Liver (tissue), 9 donors: ENCODE results near the gene UBAP2L. TPM values are rescaled to one million over a fixed set of nuclear protein-coding genes. Genes with fewer than 3 reads are reported as not detected.

Source experiments
- DNase-seq: peaks from one replicate; pipeline ENCODE4 v3.0.0-alpha.2; 2017; ENCODE audit warnings: low spot score
- H3K27ac ChIP-seq, 2 donors: one replicate each; pipeline ENCODE4 v1.7.0; 2013; ENCODE audit warnings: inconsistent platforms in 2 of 2, low read length in 2 of 2, control low read depth in 1 of 2, low read depth in 1 of 2, mild to moderate bottlenecking in 1 of 2
- H3K27me3 ChIP-seq, 4 donors: one replicate each; pipeline versions ENCODE4 v1.6.1 to v1.7.0; 2013; ENCODE audit warnings: low read length in 3 of 4, inconsistent platforms in 1 of 4, mild to moderate bottlenecking in 1 of 4, moderate library complexity in 1 of 4; ENCODE audit not compliant: control insufficient read depth in 4 of 4, insufficient read depth in 4 of 4
- H3K36me3 ChIP-seq, 4 donors: one replicate each; pipeline versions ENCODE4 v1.6.1 to v1.7.0; 2013; ENCODE audit warnings: low read length in 3 of 4, mild to moderate bottlenecking in 3 of 4, low read depth in 1 of 4, moderate library complexity in 1 of 4; ENCODE audit not compliant: control insufficient read depth in 4 of 4, insufficient read depth in 3 of 4
- H3K4me1 ChIP-seq, 4 donors: one replicate each; pipeline versions ENCODE4 v1.6.1 to v1.7.0; 2013; ENCODE audit warnings: low read length in 3 of 4, mild to moderate bottlenecking in 3 of 4, moderate library complexity in 1 of 4; ENCODE audit not compliant: control insufficient read depth in 4 of 4, insufficient read depth in 4 of 4
- H3K4me3 ChIP-seq, 3 donors: one replicate each; pipeline versions ENCODE4 v1.6.1 to v1.7.0; 2013; ENCODE audit warnings: low read length in 3 of 3, control low read depth in 1 of 3, low read depth in 1 of 3, mild to moderate bottlenecking in 1 of 3
- H3K9ac ChIP-seq, 2 donors: one replicate each; pipeline ENCODE4 v1.7.0; 2013; ENCODE audit warnings: low read length in 2 of 2, mild to moderate bottlenecking in 2 of 2, moderate library complexity in 2 of 2, control low read depth in 1 of 2, low read depth in 1 of 2
- H3K9me3 ChIP-seq, 4 donors: one replicate each; pipeline versions ENCODE4 v1.6.1 to v1.7.0; 2013; ENCODE audit warnings: low read length in 3 of 4; ENCODE audit not compliant: control insufficient read depth in 4 of 4
- EGR1 ChIP-seq, 2 donors: IDR thresholded peaks; 2 replicates each; pipeline ENCODE4 v1.6.1; 2016 to 2018; ENCODE audit warnings: antibody characterized with exemption in 2 of 2, low read depth in 2 of 2
- FOXA1 ChIP-seq: IDR thresholded peaks from 2 replicates; pipeline ENCODE4 v1.6.1; 2016; ENCODE audit warnings: antibody characterized with exemption
- FOXA2 ChIP-seq: IDR thresholded peaks from 2 replicates; pipeline ENCODE4 v1.6.1; 2016; ENCODE audit warnings: antibody characterized with exemption
- GABPA ChIP-seq, 2 donors: IDR thresholded peaks in 1 of 2; conservative IDR thresholded peaks in 1 of 2; 2 replicates each; pipeline ENCODE4 v1.6.1; 2016; ENCODE audit warnings: antibody characterized with exemption in 2 of 2, mild to moderate bottlenecking in 1 of 2, moderate library complexity in 1 of 2
- HNF4A ChIP-seq, 2 donors: conservative IDR thresholded peaks; 2 replicates each; pipeline ENCODE4 v1.6.1; 2016; ENCODE audit warnings: antibody characterized with exemption in 2 of 2, mild to moderate bottlenecking in 2 of 2
- HNF4G ChIP-seq: IDR thresholded peaks from 2 replicates; pipeline ENCODE4 v1.6.1; 2016; ENCODE audit warnings: antibody characterized with exemption
- JUND ChIP-seq, 2 donors: IDR thresholded peaks; 2 replicates each; pipeline ENCODE4 v1.6.1; 2016; ENCODE audit warnings: antibody characterized with exemption in 2 of 2
- MAX ChIP-seq: IDR thresholded peaks from 2 replicates; pipeline ENCODE4 v1.6.1; 2016; ENCODE audit warnings: antibody characterized with exemption
- NR2F2 ChIP-seq: IDR thresholded peaks from 2 replicates; pipeline ENCODE4 v1.6.1; 2016; ENCODE audit warnings: antibody characterized with exemption
- RAD21 ChIP-seq, 2 donors: IDR thresholded peaks; 2 replicates each; pipeline ENCODE4 v1.6.1; 2016; ENCODE audit warnings: antibody characterized with exemption in 2 of 2, mild to moderate bottlenecking in 2 of 2
- REST ChIP-seq: IDR thresholded peaks from 2 replicates; pipeline ENCODE4 v1.6.1; 2016; ENCODE audit warnings: antibody characterized with exemption, mild to moderate bottlenecking
- RXRA ChIP-seq, 2 donors: IDR thresholded peaks; 2 replicates each; pipeline ENCODE4 v1.6.1; 2017 to 2018; ENCODE audit warnings: antibody characterized with exemption in 2 of 2, mild to moderate bottlenecking in 1 of 2
- SP1 ChIP-seq: IDR thresholded peaks from 2 replicates; pipeline ENCODE4 v1.6.1; 2018; ENCODE audit warnings: antibody characterized with exemption, mild to moderate bottlenecking
- TAF1 ChIP-seq: conservative IDR thresholded peaks from 2 replicates; pipeline ENCODE4 v1.6.1; 2016; ENCODE audit warnings: antibody characterized with exemption, mild to moderate bottlenecking
- YY1 ChIP-seq: IDR thresholded peaks from 2 replicates; pipeline ENCODE4 v1.6.1; 2016; ENCODE audit warnings: antibody characterized with exemption, mild to moderate bottlenecking
- WGBS: extraction: QIAGEN DNeasy Blood & Tissue Kit; methylation state at CpG from one replicate; pipeline ENCODE4 v1.1.7; 2013; 5-methylcytosine and 5-hydroxymethylcytosine counted together
- polyA plus RNA-seq, 2 donors: library from polyadenylated mRNA; stranded (reverse) in 1 of 2; unstranded in 1 of 2; fragments of 200-250 nt in 1 of 2; fragments of >200 nt in 1 of 2; fragmentation: Nextera tagmentation in 1 of 2; extraction: Ambion mirVana in 1 of 2; gene quantifications; one replicate each; pipeline versions ENCODE4 v1.2.1 to v1.2.3, GENCODE V29; 2013 to 2015
- total RNA-seq, 2 donors: library from RNA; depleted of rRNA; stranded (reverse); fragments of >200 nt; gene quantifications; one replicate each; pipeline ENCODE4 v1.2.3, GENCODE V29; 2014
- TF ChIP-seq, protein P1 (sequence below): IDR thresholded peaks from 2 replicates; pipeline ENCODE4 v1.6.1; 2016; ENCODE audit warnings: antibody characterized with exemption
- TF ChIP-seq, protein P2 (sequence below): fragments of 150-350 bp; IDR thresholded peaks from 2 replicates; pipeline ENCODE4 v1.5.1; 2017; ENCODE audit warnings: improper control_type of control experiment, low read depth, low read length; ENCODE audit not compliant: missing input control
- TF ChIP-seq, protein P3 (sequence below): IDR thresholded peaks from 2 replicates; pipeline ENCODE4 v1.6.1; 2016; ENCODE audit warnings: antibody characterized with exemption
- donor health status: healthy.
- donor health status: healthy.
- donor health status: healthy.
- donor health status: healthy.
- donor health status: healthy.

UBAP2L gene
- total and polyA plus RNA-seq, 4 donors = 24.3 to 51.0 (median 34.1) TPM

DNA sequence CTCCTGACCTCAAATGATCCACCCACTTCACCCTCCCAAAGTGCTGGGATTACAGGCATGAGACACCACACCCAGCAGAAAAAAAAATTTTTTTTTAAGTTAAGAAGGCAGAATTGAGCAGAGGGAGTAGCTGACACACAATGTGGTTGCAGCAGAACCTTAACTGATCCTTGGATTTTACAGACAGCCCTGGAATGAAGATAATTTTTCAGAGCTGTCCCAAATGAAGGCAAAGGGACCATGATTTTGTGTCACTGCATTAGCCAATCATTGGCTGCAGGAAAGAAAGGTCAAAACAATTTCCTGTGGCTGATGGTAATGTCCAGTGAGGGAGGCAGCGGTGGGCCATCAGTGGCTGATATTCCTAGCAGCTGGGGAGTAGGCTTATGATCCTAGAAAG, 80.8 kb downstream of the UBAP2L start:
- no peak overlapping the region for H3K27ac ChIP-seq
- TF ChIP-seq, protein P1, sequence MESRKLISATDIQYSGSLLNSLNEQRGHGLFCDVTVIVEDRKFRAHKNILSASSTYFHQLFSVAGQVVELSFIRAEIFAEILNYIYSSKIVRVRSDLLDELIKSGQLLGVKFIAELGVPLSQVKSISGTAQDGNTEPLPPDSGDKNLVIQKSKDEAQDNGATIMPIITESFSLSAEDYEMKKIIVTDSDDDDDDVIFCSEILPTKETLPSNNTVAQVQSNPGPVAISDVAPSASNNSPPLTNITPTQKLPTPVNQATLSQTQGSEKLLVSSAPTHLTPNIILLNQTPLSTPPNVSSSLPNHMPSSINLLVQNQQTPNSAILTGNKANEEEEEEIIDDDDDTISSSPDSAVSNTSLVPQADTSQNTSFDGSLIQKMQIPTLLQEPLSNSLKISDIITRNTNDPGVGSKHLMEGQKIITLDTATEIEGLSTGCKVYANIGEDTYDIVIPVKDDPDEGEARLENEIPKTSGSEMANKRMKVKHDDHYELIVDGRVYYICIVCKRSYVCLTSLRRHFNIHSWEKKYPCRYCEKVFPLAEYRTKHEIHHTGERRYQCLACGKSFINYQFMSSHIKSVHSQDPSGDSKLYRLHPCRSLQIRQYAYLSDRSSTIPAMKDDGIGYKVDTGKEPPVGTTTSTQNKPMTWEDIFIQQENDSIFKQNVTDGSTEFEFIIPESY = no peak
- TF ChIP-seq HNF4A (conservative IDR thresholded peaks at IDR 0.05) (no peak), REST (no peak), MAX (no peak), GABPA (IDR thresholded peaks at IDR 0.05 in 1 of 2, conservative IDR thresholded peaks at IDR 0.05 in 1 of 2) (no peak), HNF4G (no peak), EGR1 (IDR thresholded peaks at IDR 0.05; ENCODE audit: low read depth in 2 of 2) (no peak), YY1 (no peak)
- TF ChIP-seq, protein P2, sequence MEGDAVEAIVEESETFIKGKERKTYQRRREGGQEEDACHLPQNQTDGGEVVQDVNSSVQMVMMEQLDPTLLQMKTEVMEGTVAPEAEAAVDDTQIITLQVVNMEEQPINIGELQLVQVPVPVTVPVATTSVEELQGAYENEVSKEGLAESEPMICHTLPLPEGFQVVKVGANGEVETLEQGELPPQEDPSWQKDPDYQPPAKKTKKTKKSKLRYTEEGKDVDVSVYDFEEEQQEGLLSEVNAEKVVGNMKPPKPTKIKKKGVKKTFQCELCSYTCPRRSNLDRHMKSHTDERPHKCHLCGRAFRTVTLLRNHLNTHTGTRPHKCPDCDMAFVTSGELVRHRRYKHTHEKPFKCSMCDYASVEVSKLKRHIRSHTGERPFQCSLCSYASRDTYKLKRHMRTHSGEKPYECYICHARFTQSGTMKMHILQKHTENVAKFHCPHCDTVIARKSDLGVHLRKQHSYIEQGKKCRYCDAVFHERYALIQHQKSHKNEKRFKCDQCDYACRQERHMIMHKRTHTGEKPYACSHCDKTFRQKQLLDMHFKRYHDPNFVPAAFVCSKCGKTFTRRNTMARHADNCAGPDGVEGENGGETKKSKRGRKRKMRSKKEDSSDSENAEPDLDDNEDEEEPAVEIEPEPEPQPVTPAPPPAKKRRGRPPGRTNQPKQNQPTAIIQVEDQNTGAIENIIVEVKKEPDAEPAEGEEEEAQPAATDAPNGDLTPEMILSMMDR = no peak
- TF ChIP-seq, protein P3, sequence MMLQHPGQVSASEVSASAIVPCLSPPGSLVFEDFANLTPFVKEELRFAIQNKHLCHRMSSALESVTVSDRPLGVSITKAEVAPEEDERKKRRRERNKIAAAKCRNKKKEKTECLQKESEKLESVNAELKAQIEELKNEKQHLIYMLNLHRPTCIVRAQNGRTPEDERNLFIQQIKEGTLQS = no peak
- peaks cover 0 to 1% (median 0%) of the 10 kb centered on the region in 4 donors for H3K9me3 ChIP-seq
- DNase-seq = no peak
- no peak overlapping the region for H3K4me3 ChIP-seq
- H3K4me1 ChIP-seq = no peaks in the 10 kb centered on the region
- H3K27me3 ChIP-seq = no peaks in the 10 kb centered on the region
- WGBS = 81% methylated on average over 1 of the region's 1 CpG
- no peak overlapping the region for H3K9ac ChIP-seq
- no peaks in the 10 kb centered on the region for H3K36me3 ChIP-seq

DNA sequence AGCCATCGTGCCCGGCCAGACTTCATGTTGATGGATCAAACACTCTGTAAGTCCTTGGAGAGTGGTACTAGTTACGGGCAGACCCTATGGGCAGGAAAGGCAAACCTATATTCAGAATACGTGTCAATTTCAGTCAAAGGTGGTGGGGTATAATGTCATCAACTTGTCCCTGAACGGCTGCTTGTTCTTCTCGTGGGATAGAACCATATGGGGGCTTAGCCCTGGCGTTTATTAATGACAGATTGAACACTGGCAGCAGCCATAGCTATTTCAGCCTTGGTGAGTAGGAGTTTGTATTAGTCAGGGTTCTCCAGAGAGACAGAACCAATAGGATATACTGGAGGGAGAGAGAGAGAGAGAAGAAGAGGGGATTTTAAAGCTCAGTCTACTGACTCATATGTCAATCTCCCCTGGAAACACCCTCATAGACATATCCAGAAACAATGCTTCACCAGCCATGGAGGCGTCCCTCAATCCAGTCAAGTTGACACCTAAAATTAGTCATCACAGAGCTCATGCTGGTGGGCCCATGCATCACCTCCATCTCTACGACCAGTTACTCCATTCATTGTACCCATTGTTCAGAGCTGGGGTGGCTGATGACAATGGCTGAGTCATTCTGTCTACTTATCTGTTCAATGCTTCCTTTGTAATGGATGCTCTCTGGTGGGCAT, 84.0 kb downstream of the UBAP2L start:
- H3K27me3 ChIP-seq = no peaks in the 10 kb centered on the region
- 85% methylated on average over 9 of the region's 9 CpGs for WGBS
- no peak overlapping the region for H3K4me3 ChIP-seq
- H3K36me3 ChIP-seq = no peaks in the 10 kb centered on the region
- no peak for DNase-seq
- no peak overlapping the region for H3K9ac ChIP-seq
- H3K27ac ChIP-seq = no peak overlapping the region
- no peak for TF ChIP-seq TAF1
- no peak for TF ChIP-seq HNF4G
- no peak for TF ChIP-seq SP1
- no peak for TF ChIP-seq EGR1 (IDR thresholded peaks at IDR 0.05; ENCODE audit: low read depth in 2 of 2)
- no peak for TF ChIP-seq RAD21 (IDR thresholded peaks at IDR 0.05)
- TF ChIP-seq NR2F2 = no peak
- no peak for TF ChIP-seq GABPA (IDR thresholded peaks at IDR 0.05 in 1 of 2, conservative IDR thresholded peaks at IDR 0.05 in 1 of 2)
- TF ChIP-seq, protein P3 = no peak
- no peak for TF ChIP-seq FOXA2
- no peak for TF ChIP-seq FOXA1
- no peak for TF ChIP-seq RXRA (IDR thresholded peaks at IDR 0.05)
- TF ChIP-seq REST = no peak
- TF ChIP-seq JUND (IDR thresholded peaks at IDR 0.05) = no peak
- no peaks in the 10 kb centered on the region for H3K9me3 ChIP-seq
- no peaks in the 10 kb centered on the region for H3K4me1 ChIP-seq
